ENCODE data around the gene FAM13A. TPM values are rescaled to one million over a fixed set of nuclear protein-coding genes. Genes with fewer than 3 reads are reported as not detected.

FAM13A gene
- total and polyA plus RNA-seq, 2 of the 4 experiments (the other 2 are of a cell fraction), result 13.1 to 22.0 TPM

GRCh38 chr4:88969271-88969670 lies 87.7 kb downstream of the FAM13A start:
- H3K9me3 ChIP-seq (ENCODE audit: control insufficient read depth, insufficient read depth, low read length), result no peaks in the 10 kb centered on the region
- no peak overlapping the region for H2AK5ac ChIP-seq (ENCODE audit: low read depth, low read length)
- no peak overlapping the region for H2AFZ ChIP-seq (replicated peaks; ENCODE audit: low read length, poor library complexity)
- H2BK120ac ChIP-seq (ENCODE audit: low read depth, low read length), result no peak overlapping the region
- H3K9ac ChIP-seq (ENCODE audit: low read depth, low read length), result no peak overlapping the region
- no peaks in the 10 kb centered on the region for H3K36me3 ChIP-seq (ENCODE audit: control insufficient read depth, insufficient read depth, low read length)
- H2BK15ac ChIP-seq (ENCODE audit: low read depth, low read length), result no peak overlapping the region
- ATAC-seq (ENCODE audit: low read depth) (no peak), DNase-seq (no peak)
- ChIA-PET POLR2A (ENCODE audit: unreplicated experiment) (no interaction called here), CTCF (interaction anchor here (0.6 kb wide), 1 partner anchor 202 kb away, joined by 3 read pairs; no protein-coding TSS in a partner anchor)
- TF ChIP-seq CEBPB (IDR thresholded peaks at IDR 0.05; ENCODE audit: low read depth, low read length) (no peak), MXI1 (IDR thresholded peaks at IDR 0.05; ENCODE audit: borderline replicate concordance, low read depth, low read length) (no peak), RFX5 (IDR thresholded peaks at IDR 0.05; ENCODE audit: low read depth, low read length) (no peak), BHLHE40 (IDR thresholded peaks at IDR 0.05; ENCODE audit: low read depth, low read length) (no peak), SMC3 (IDR thresholded peaks at IDR 0.05; ENCODE audit: low read depth, low read length) (no peak), ELK1 (IDR thresholded peaks at IDR 0.05; ENCODE audit: borderline replicate concordance, low read depth, low read length) (no peak), USF2 (IDR thresholded peaks at IDR 0.05; ENCODE audit: low read depth, low read length) (no peak), FOS (IDR thresholded peaks at IDR 0.05; ENCODE audit: low read depth, low read length) (no peak), MAFK (IDR thresholded peaks at IDR 0.05; ENCODE audit: low read depth, low read length) (no peak), CHD1 (IDR thresholded peaks at IDR 0.05; ENCODE audit: low read depth, low read length) (no peak), RAD21 (IDR thresholded peaks at IDR 0.05; ENCODE audit: low read length) (no peak), CTCF (conservative IDR thresholded peaks at IDR 0.05; ENCODE audit: low read depth, low read length) (no peak), POLR2A (IDR thresholded peaks at IDR 0.05; ENCODE audit: low read depth, low read length) (no peak), NFE2L2 (IDR thresholded peaks at IDR 0.05; ENCODE audit: low read depth, low read length) (no peak), RCOR1 (IDR thresholded peaks at IDR 0.05; ENCODE audit: insufficient replicate concordance, low read length) (no peak), MAZ (IDR thresholded peaks at IDR 0.05; ENCODE audit: borderline replicate concordance, low read depth, low read length) (no peak)
- no peaks in the 10 kb centered on the region for H3K9me1 ChIP-seq (ENCODE audit: insufficient read depth, low read length)
- H2BK20ac ChIP-seq (ENCODE audit: low read depth, low read length), result no peak overlapping the region
- H3K56ac ChIP-seq (ENCODE audit: extremely low read depth, insufficient read depth, low read length), result no peak overlapping the region
- 0 out of 2 replicates have a peak, but pooled peaks cover 2% of the 10 kb centered on the region for H3K4me1 ChIP-seq (ENCODE audit: control insufficient read depth, insufficient read depth, low read length)
- intact Hi-C loops (cut with micrococcal nuclease), result no loop called here
- H4K5ac ChIP-seq (ENCODE audit: low read depth, low read length), result no peak overlapping the region
- in situ Hi-C loops (cut with MboI; ENCODE audit: low sequenced_read_pairs), result no loop called here
- no peak overlapping the region for H3K27ac ChIP-seq (ENCODE audit: insufficient read depth, low read length)
- H3K4me3 ChIP-seq (ENCODE audit: insufficient read depth, low read depth, low read length), result no peak overlapping the region
- no peak overlapping the region for H2BK5ac ChIP-seq (ENCODE audit: low read depth, low read length, poor library complexity, severe bottlenecking)
- BruUV-seq (replicated peaks), result no TSS peak
- no peak overlapping the region for H4K91ac ChIP-seq (ENCODE audit: insufficient read depth, low read depth, low read length)
- H3K4ac ChIP-seq (ENCODE audit: low read depth, low read length), result no peak overlapping the region
- dilution Hi-C loops (cut with HindIII; ENCODE audit: low sequenced_read_pairs, unreplicated experiment), result no loop called here
- no peak overlapping the region for H3K14ac ChIP-seq (replicated peaks; ENCODE audit: low read depth, low read length)
- H2AK9ac ChIP-seq (replicated peaks; ENCODE audit: low read depth, low read length, poor library complexity), result no peak overlapping the region
- no peaks in the 10 kb centered on the region for H4K20me1 ChIP-seq (ENCODE audit: insufficient read depth, low read length)
- no peak overlapping the region for H3K23ac ChIP-seq (ENCODE audit: low read depth, low read length)
- H3K27me3 ChIP-seq (ENCODE audit: control insufficient read depth, insufficient read depth, low read length), result no peaks in the 10 kb centered on the region
- no peaks in the 10 kb centered on the region for H3K79me1 ChIP-seq (ENCODE audit: low read depth in 1 of 2, low read length in 2 of 2)
- no peak overlapping the region for H3K18ac ChIP-seq (ENCODE audit: low read depth, low read length)
- no peak overlapping the region for H4K8ac ChIP-seq (ENCODE audit: low read depth in 2 of 2, low read length in 2 of 2)
- H3K4me2 ChIP-seq (ENCODE audit: low read depth, low read length), result no peak overlapping the region

Data from IMR-90 (cell line).